A549 (cell line): ENCODE data around the gene COL19A1. TPM values are rescaled to one million over a fixed set of nuclear protein-coding genes. Genes with fewer than 3 reads are reported as not detected.

Experiments
- ATAC-seq, 2 experiments: fragments of 200-7000 bp in 1 of 2; fragments of >200 bp in 1 of 2; cut with Nextera tagmentation in 1 of 2; cut with Tn5 transposase in 1 of 2; 3 replicates each; pipeline versions ENCODE4 v1.8.0 to v1.9.1; 2018 to 2020; ENCODE audit warnings: mild to moderate bottlenecking in 1 of 2, moderate library complexity in 1 of 2
- CTCF ChIA-PET: fragments of 300-600 bp; sonication (Branson Sonifier 250); formaldehyde crosslinking; extraction: SDS; loops from one replicate; lab custom pipeline; 2021; ENCODE audit warnings: antibody characterized with exemption, inconsistent platforms; lab: Yijun Ruan, JAX
- POLR2A ChIA-PET: fragments of 350-600 bp; formaldehyde crosslinking; extraction: SDS; loops from one replicate; lab custom pipeline; 2021; ENCODE audit warnings: antibody characterized with exemption, inconsistent platforms; lab: Yijun Ruan, JAX
- DNase-seq, 2 experiments: peaks; one replicate each; pipeline versions ENCODE4 v3.0.0 to v3.0.0-alpha.2; 2011 to 2016; ENCODE audit warnings: low read depth in 1 of 2, low spot score in 1 of 2
- FAIRE-seq: peaks from 2 replicates; lab custom pipeline; 2011; peaks lifted over from hg19 to GRCh38; lab: Jason Lieb, UNC
- H3K27ac ChIP-seq, 2 experiments: fragments of >200 bp; sonication (Bioruptor Twin); formaldehyde crosslinking; 3 replicates each; pipeline ENCODE4 v1.5.1; 2016 to 2017
- H3K4me1 ChIP-seq: fragments of >200 bp; sonication (Bioruptor Twin); formaldehyde crosslinking; 3 replicates; pipeline ENCODE4 v1.6.1; 2016
- H3K4me2 ChIP-seq: fragments of >200 bp; sonication (Bioruptor Twin); formaldehyde crosslinking; 3 replicates; pipeline ENCODE4 v1.6.1; 2016
- H3K4me3 ChIP-seq: fragments of >200 bp; sonication (Bioruptor Twin); formaldehyde crosslinking; 3 replicates; pipeline ENCODE4 v1.5.1; 2016
- H3K9me3 ChIP-seq: fragments of >200 bp; sonication (Bioruptor Twin); formaldehyde crosslinking; 3 replicates; pipeline ENCODE4 v1.6.1; 2016
- BCL3 ChIP-seq: fragments of >200 bp; sonication (Bioruptor Twin); formaldehyde crosslinking; IDR thresholded peaks from 3 replicates; pipeline ENCODE4 v1.6.1; 2016
- CHD4 ChIP-seq: fragments of 200-600 bp; sonication (generic); IDR thresholded peaks from 2 replicates; pipeline ENCODE4 v1.6.1; 2016; ENCODE audit warnings: antibody characterized with exemption, mild to moderate bottlenecking, borderline replicate concordance
- CTCF ChIP-seq: fragments of >200 bp; sonication (Bioruptor Twin); formaldehyde crosslinking; IDR thresholded peaks from 3 replicates; pipeline ENCODE4 v1.5.1; 2016
- ELK1 ChIP-seq: fragments of 150-350 bp; IDR thresholded peaks from 2 replicates; pipeline ENCODE4 v1.6.1; 2014; ENCODE audit warnings: low read depth, mild to moderate bottlenecking, low read length
- EP300 ChIP-seq, 2 experiments: fragments of >200 bp; sonication (Bioruptor Twin); formaldehyde crosslinking; IDR thresholded peaks; 2 replicates in 1 of 2; 3 replicates in 1 of 2; pipeline ENCODE4 v1.6.1; 2016 to 2017
- ESRRA ChIP-seq: fragments of 150-350 bp; IDR thresholded peaks from 2 replicates; pipeline ENCODE4 v1.6.1; 2014; ENCODE audit warnings: mild to moderate bottlenecking, low read length, borderline replicate concordance
- FOXS1 ChIP-seq: fragments of 250-450 bp; sonication (Bioruptor Pico); IDR thresholded peaks from 2 replicates; pipeline ENCODE4 v1.5.0; 2020; ENCODE audit warnings: mild to moderate bottlenecking, moderate library complexity
- HDAC2 ChIP-seq: fragments of 200-600 bp; sonication (generic); IDR thresholded peaks from 2 replicates; pipeline ENCODE4 v1.6.1; 2016
- HEYL ChIP-seq: fragments of 250-450 bp; sonication (Bioruptor Pico); IDR thresholded peaks from 2 replicates; pipeline ENCODE4 v1.8.0; 2021; ENCODE audit warnings: mild to moderate bottlenecking, moderate library complexity
- HOXB13 ChIP-seq: fragments of 250-450 bp; sonication (Bioruptor Pico); IDR thresholded peaks from 2 replicates; pipeline ENCODE4 v1.5.0; 2020; ENCODE audit warnings: low read depth, mild to moderate bottlenecking, moderate library complexity
- MAZ ChIP-seq: fragments of 150-350 bp; IDR thresholded peaks from 2 replicates; pipeline ENCODE4 v1.6.1; 2014; ENCODE audit warnings: antibody characterized with exemption, low read depth, low read length, borderline replicate concordance
- NFE2L2 ChIP-seq: fragments of 150-350 bp; conservative IDR thresholded peaks from 2 replicates; pipeline ENCODE4 v1.6.1; 2014; ENCODE audit warnings: low read length
- NR3C1 ChIP-seq: fragments of >200 bp; sonication (Bioruptor Twin); formaldehyde crosslinking; IDR thresholded peaks from 3 replicates; pipeline ENCODE4 v1.6.1; 2017
- POLR2A ChIP-seq: IDR thresholded peaks from 2 replicates; pipeline ENCODE4 v1.6.1; 2012; ENCODE audit warnings: mild to moderate bottlenecking, low read length
- POLR2AphosphoS2 ChIP-seq: conservative IDR thresholded peaks from 2 replicates; pipeline ENCODE4 v1.6.1; 2012; ENCODE audit warnings: low read length, improper control_type of control experiment, inconsistent platforms
- RFX5 ChIP-seq: fragments of 450-650 bp; IDR thresholded peaks from 2 replicates; pipeline ENCODE4 v1.7.1; 2014; ENCODE audit warnings: antibody characterized with exemption, mild to moderate bottlenecking, moderate library complexity
- SMC3 ChIP-seq: fragments of >200 bp; sonication (Bioruptor Twin); formaldehyde crosslinking; IDR thresholded peaks from 3 replicates; pipeline ENCODE4 v1.6.1; 2018; ENCODE audit warnings: inconsistent platforms
- USF2 ChIP-seq: fragments of 450-650 bp; IDR thresholded peaks from 2 replicates; pipeline ENCODE4 v1.6.1; 2014; ENCODE audit warnings: antibody characterized with exemption
- ZC3H11A ChIP-seq: fragments of 450-650 bp; IDR thresholded peaks from 2 replicates; pipeline ENCODE4 v1.6.1; 2014; ENCODE audit warnings: antibody characterized with exemption, mild to moderate bottlenecking
- ZSCAN20 ChIP-seq: fragments of 250-450 bp; sonication (Bioruptor Pico); IDR thresholded peaks from 2 replicates; pipeline ENCODE4 v1.8.0; 2022; ENCODE audit warnings: mild to moderate bottlenecking, moderate library complexity
- WGBS: methylation state at CpG from one replicate; pipeline ENCODE4 v1.1.6; 2017; ENCODE audit errors: missing lambda C conversion rate; 5-methylcytosine and 5-hydroxymethylcytosine counted together
- polyA plus RNA-seq, 4 experiments: library from polyadenylated mRNA; depleted of rRNA in 3 of 4; stranded (reverse); fragments of >200 nt; fragmentation: RNase III in 1 of 4; extraction: RNeasy Plus Mini Kit Qiagen cat#74134 plus additional on column Dnase treatment in 1 of 4; gene quantifications; 2 replicates in 3 of 4; 3 replicates in 1 of 4; pipeline ENCODE4 v1.2.3, GENCODE V29; 2011 to 2017

COL19A1 gene
- polyA plus RNA-seq, 2 of the 4 experiments (the other 2 are of a cell fraction): not detected

- no peak overlapping the region for H3K4me3 ChIP-seq
- POLR2A ChIA-PET: no interaction called here
- TF ChIP-seq BCL3: no peak
- TF ChIP-seq ZC3H11A: no peak
- TF ChIP-seq NR3C1: no peak
- no peak for TF ChIP-seq SMC3
- no peak for TF ChIP-seq ESRRA
- no peak for TF ChIP-seq RFX5
- TF ChIP-seq FOXS1: no peak
- no peak for TF ChIP-seq NFE2L2
- no peak for TF ChIP-seq POLR2AphosphoS2
- no peak for TF ChIP-seq CHD4
- no peak for TF ChIP-seq USF2
- no peak for TF ChIP-seq CTCF
- TF ChIP-seq ZSCAN20 (CRISPR knock-in tag): no peak
- TF ChIP-seq HEYL (CRISPR knock-in tag): no peak
- TF ChIP-seq, all 56 proteins: peak for 0
- DNase-seq (no peak), FAIRE-seq (no peak), ATAC-seq (no peak)
- Histone ChIP-seq H3K4me1 (no peaks in the 10 kb centered on the region), H3K27ac (no peak overlapping the region), H3K9me3 (no peaks in the 10 kb centered on the region), H3K4me2 (no peak overlapping the region)
- WGBS: 18% methylated on average over 5 of the region's 5 CpGs
- CTCF ChIA-PET: no interaction called here
Measured at GRCh38 chr6:70112716-70113115, 246.4 kb downstream of the COL19A1 start.

GRCh38 chr6:70113171-70113570, 246.8 kb downstream of the COL19A1 start:
- WGBS: 19% methylated on average over 1 of the region's 1 CpG
- no peak for DNase-seq
- Histone ChIP-seq H3K9me3 (no peaks in the 10 kb centered on the region), H3K4me2 (no peak overlapping the region), H3K27ac (no peak overlapping the region), H3K4me3 (no peak overlapping the region), H3K4me1 (no peaks in the 10 kb centered on the region)
- ChIA-PET CTCF (no interaction called here), POLR2A (no interaction called here)
- no peak for ATAC-seq
- FAIRE-seq: no peak
- TF ChIP-seq FOXS1 (no peak), BCL3 (no peak), ESRRA (no peak), HOXB13 (no peak), HDAC2 (no peak), POLR2A (no peak), EP300 (IDR thresholded peaks at IDR 0.05) (no peak)

GRCh38 chr6:70118670-70119069, 252.3 kb downstream of the COL19A1 start:
- CTCF ChIA-PET: no interaction called here
- POLR2A ChIA-PET: no interaction called here
- FAIRE-seq (no peak), DNase-seq (no peak), ATAC-seq (no peak)
- H3K9me3 ChIP-seq: no peaks in the 10 kb centered on the region
- H3K4me3 ChIP-seq: no peak overlapping the region
- TF ChIP-seq ELK1: no peak
- TF ChIP-seq USF2: no peak
- TF ChIP-seq MAZ: no peak
- H3K27ac ChIP-seq: no peak overlapping the region
- WGBS: 14% methylated on average over 2 of the region's 2 CpGs
- no peaks in the 10 kb centered on the region for H3K4me1 ChIP-seq
- H3K4me2 ChIP-seq: no peak overlapping the region
